DMS153 treated with DMSO at 0.1 percent for 48 hours (cell line): Measurements from ENCODE around the gene KCNN2.

ENCODE experiments used
- DNase-seq: peaks from one replicate; lab custom pipeline; 2025; ENCODE audit not compliant: unreplicated experiment; lab: John Stamatoyannopoulos, UW

Gene KCNN2

GRCh38 chr5:114477816-114478334 is 116.0 kb downstream of the KCNN2 start:
- no peak for DNase-seq

GRCh38 chr5:114500756-114501155 is 138.9 kb downstream of the KCNN2 start:
- no peak for DNase-seq

GRCh38 chr5:114504560-114504959 is 142.7 kb downstream of the KCNN2 start:
- no peak for DNase-seq

DNA sequence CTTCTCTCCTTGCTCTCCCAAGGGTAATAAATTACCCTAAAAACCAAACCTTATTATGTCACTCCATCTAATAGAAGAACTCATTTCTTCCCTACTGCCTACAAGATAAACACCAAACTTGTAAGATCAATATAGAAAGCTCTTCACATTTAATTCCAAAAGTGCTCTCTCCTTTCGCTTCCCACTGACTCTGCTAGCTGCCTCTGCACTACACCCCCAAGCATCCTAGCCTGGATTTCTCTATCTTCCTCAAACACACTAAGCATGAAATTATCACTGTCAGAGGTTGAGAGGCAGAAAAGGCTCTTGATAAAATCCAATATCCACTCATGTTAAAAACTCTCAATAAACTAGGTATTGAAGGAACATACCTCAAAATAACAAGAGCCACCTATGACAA is 162.4 kb downstream of the KCNN2 start:
- no peak for DNase-seq

DNA sequence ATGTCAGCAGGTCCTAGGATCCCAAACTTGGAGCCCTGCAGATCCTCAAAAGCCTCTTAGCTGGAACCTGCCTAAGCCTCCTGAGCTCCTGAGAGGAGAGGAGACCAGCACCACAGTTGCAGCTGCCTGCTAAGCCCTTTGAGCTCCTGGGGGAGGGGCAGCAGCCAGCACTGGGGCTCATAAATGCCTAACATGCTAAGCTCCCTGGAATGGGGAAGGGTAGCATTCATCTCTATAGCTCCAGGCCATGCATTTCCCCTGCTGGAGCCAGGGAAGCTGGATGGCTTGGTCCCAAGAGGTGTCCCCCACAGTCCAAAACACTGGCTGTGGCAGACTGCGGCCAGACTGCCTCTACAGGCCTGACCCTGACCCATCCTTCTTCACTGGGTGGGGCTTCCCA is 182.7 kb downstream of the KCNN2 start:
- no peak for DNase-seq
